ENCODE measurements around the gene ECSCR.

The ECSCR gene

GRCh38 chr5:139425497-139425896 is 37.0 kb downstream of the ECSCR start:
- H3K36me3 ChIP-seq (ENCODE audit: control insufficient read depth, insufficient read depth, low read length) = peaks cover 4% of the 10 kb centered on the region; the same call in 1 of the 2 replicates
- no CpG with 5 or more reads among the region's 5 CpGs for WGBS (ENCODE audit: insufficient coverage, insufficient read length)
- no peak overlapping the region for H3K4me3 ChIP-seq (ENCODE audit: low read length)
- no peaks in the 10 kb centered on the region for H3K9me3 ChIP-seq (ENCODE audit: control insufficient read depth, insufficient read depth, low read length)
- no peaks in the 10 kb centered on the region for H3K27me3 ChIP-seq (ENCODE audit: control insufficient read depth, insufficient read depth, low read length)
- no peaks in the 10 kb centered on the region for H3K4me1 ChIP-seq (ENCODE audit: control insufficient read depth, insufficient read depth, low read length)
- H3K27ac ChIP-seq (ENCODE audit: low read length) = no peak overlapping the region
- DNase-seq (ENCODE audit: low read depth, low spot score) = no peak

- Histone ChIP-seq H3K4me1 (ENCODE audit: control insufficient read depth, insufficient read depth, low read length) (no peaks in the 10 kb centered on the region), H3K4me3 (ENCODE audit: low read length) (no peak overlapping the region), H3K27ac (ENCODE audit: low read length) (no peak overlapping the region), H3K9me3 (ENCODE audit: control insufficient read depth, insufficient read depth, low read length) (no peaks in the 10 kb centered on the region), H3K36me3 (ENCODE audit: control insufficient read depth, insufficient read depth, low read length) (peaks cover 7% of the 10 kb centered on the region; the same call in 1 of the 2 replicates), H3K27me3 (ENCODE audit: control insufficient read depth, insufficient read depth, low read length) (no peaks in the 10 kb centered on the region)
- peak; percentile 41 for DNase-seq (ENCODE audit: low read depth, low spot score)
- no CpG with 5 or more reads among the region's 5 CpGs for WGBS (ENCODE audit: insufficient coverage, insufficient read length)
These were observed 40.1 kb downstream of the ECSCR start for GRCh38 chr5:139422307-139422893.

- Histone ChIP-seq H3K4me1 (ENCODE audit: control insufficient read depth, insufficient read depth, low read length) (no peaks in the 10 kb centered on the region), H3K27ac (ENCODE audit: low read length) (no peak overlapping the region), H3K4me3 (ENCODE audit: low read length) (no peak overlapping the region), H3K27me3 (ENCODE audit: control insufficient read depth, insufficient read depth, low read length) (no peaks in the 10 kb centered on the region), H3K36me3 (ENCODE audit: control insufficient read depth, insufficient read depth, low read length) (peaks cover 7% of the 10 kb centered on the region; the same call in 1 of the 2 replicates), H3K9me3 (ENCODE audit: control insufficient read depth, insufficient read depth, low read length) (no peaks in the 10 kb centered on the region)
- WGBS (ENCODE audit: insufficient coverage, insufficient read length) = no CpG with 5 or more reads among the region's 9 CpGs
- no peak for DNase-seq (ENCODE audit: low read depth, low spot score)
These were observed 43.0 kb downstream of the ECSCR start for GRCh38 chr5:139419226-139420192.

- no peaks in the 10 kb centered on the region for H3K27me3 ChIP-seq (ENCODE audit: control insufficient read depth, insufficient read depth, low read length)
- WGBS (ENCODE audit: insufficient coverage, insufficient read length) = no CpG with 5 or more reads among the region's 1 CpG
- peaks cover 4% of the 10 kb centered on the region; the same call in 1 of the 2 replicates for H3K36me3 ChIP-seq (ENCODE audit: control insufficient read depth, insufficient read depth, low read length)
- no peak for DNase-seq (ENCODE audit: low read depth, low spot score)
- H3K9me3 ChIP-seq (ENCODE audit: control insufficient read depth, insufficient read depth, low read length) = no peaks in the 10 kb centered on the region
- no peak overlapping the region for H3K27ac ChIP-seq (ENCODE audit: low read length)
- no peaks in the 10 kb centered on the region for H3K4me1 ChIP-seq (ENCODE audit: control insufficient read depth, insufficient read depth, low read length)
- H3K4me3 ChIP-seq (ENCODE audit: low read length) = no peak overlapping the region
These were observed 43.8 kb downstream of the ECSCR start for GRCh38 chr5:139418793-139419192.

GRCh38 chr5:139417214-139417613 is 45.3 kb downstream of the ECSCR start:
- no peaks in the 10 kb centered on the region for H3K27me3 ChIP-seq (ENCODE audit: control insufficient read depth, insufficient read depth, low read length)
- no CpG with 5 or more reads among the region's 4 CpGs for WGBS (ENCODE audit: insufficient coverage, insufficient read length)
- no peak overlapping the region for H3K4me3 ChIP-seq (ENCODE audit: low read length)
- no peak for DNase-seq (ENCODE audit: low read depth, low spot score)
- H3K36me3 ChIP-seq (ENCODE audit: control insufficient read depth, insufficient read depth, low read length) = peaks cover 3% of the 10 kb centered on the region; the same call in 1 of the 2 replicates
- H3K4me1 ChIP-seq (ENCODE audit: control insufficient read depth, insufficient read depth, low read length) = no peaks in the 10 kb centered on the region
- no peak overlapping the region for H3K27ac ChIP-seq (ENCODE audit: low read length)
- no peaks in the 10 kb centered on the region for H3K9me3 ChIP-seq (ENCODE audit: control insufficient read depth, insufficient read depth, low read length)

GRCh38 chr5:139416651-139417050 is 45.9 kb downstream of the ECSCR start:
- Histone ChIP-seq H3K27ac (ENCODE audit: low read length) (no peak overlapping the region), H3K9me3 (ENCODE audit: control insufficient read depth, insufficient read depth, low read length) (no peaks in the 10 kb centered on the region), H3K36me3 (ENCODE audit: control insufficient read depth, insufficient read depth, low read length) (peaks cover 3% of the 10 kb centered on the region; the same call in 1 of the 2 replicates), H3K27me3 (ENCODE audit: control insufficient read depth, insufficient read depth, low read length) (no peaks in the 10 kb centered on the region), H3K4me1 (ENCODE audit: control insufficient read depth, insufficient read depth, low read length) (no peaks in the 10 kb centered on the region), H3K4me3 (ENCODE audit: low read length) (no peak overlapping the region)
- no peak for DNase-seq (ENCODE audit: low read depth, low spot score)
- no CpG with 5 or more reads among the region's 9 CpGs for WGBS (ENCODE audit: insufficient coverage, insufficient read length)

- Histone ChIP-seq H3K9me3 (ENCODE audit: control insufficient read depth, insufficient read depth, low read length) (no peaks in the 10 kb centered on the region), H3K4me1 (ENCODE audit: control insufficient read depth, insufficient read depth, low read length) (no peaks in the 10 kb centered on the region)
These were observed 46.7 kb downstream of the ECSCR start for GRCh38 chr5:139415869-139416268.

GRCh38 chr5:139415221-139415861 is 47.2 kb downstream of the ECSCR start:
- H3K9me3 ChIP-seq (ENCODE audit: control insufficient read depth, insufficient read depth, low read length) = no peaks in the 10 kb centered on the region
- DNase-seq (ENCODE audit: low read depth, low spot score) = no peak
- H3K27ac ChIP-seq (ENCODE audit: low read length) = no peak overlapping the region
- WGBS (ENCODE audit: insufficient coverage, insufficient read length) = no CpG with 5 or more reads among the region's 8 CpGs
- no peak overlapping the region for H3K4me3 ChIP-seq (ENCODE audit: low read length)
- H3K27me3 ChIP-seq (ENCODE audit: control insufficient read depth, insufficient read depth, low read length) = no peaks in the 10 kb centered on the region
- H3K36me3 ChIP-seq (ENCODE audit: control insufficient read depth, insufficient read depth, low read length) = peaks cover 3% of the 10 kb centered on the region; the same call in 1 of the 2 replicates
- no peaks in the 10 kb centered on the region for H3K4me1 ChIP-seq (ENCODE audit: control insufficient read depth, insufficient read depth, low read length)

More at GRCh38 chr5:139415869-139416268, 46.7 kb downstream of the ECSCR start:
- H3K27me3 ChIP-seq (ENCODE audit: control insufficient read depth, insufficient read depth, low read length) = no peaks in the 10 kb centered on the region
- peaks cover 3% of the 10 kb centered on the region; the same call in 1 of the 2 replicates for H3K36me3 ChIP-seq (ENCODE audit: control insufficient read depth, insufficient read depth, low read length)
- no peak for DNase-seq (ENCODE audit: low read depth, low spot score)
- no peak overlapping the region for H3K4me3 ChIP-seq (ENCODE audit: low read length)
- no peak overlapping the region for H3K27ac ChIP-seq (ENCODE audit: low read length)

- no peak for DNase-seq (ENCODE audit: low read depth, low spot score)
- Histone ChIP-seq H3K9me3 (ENCODE audit: control insufficient read depth, insufficient read depth, low read length) (no peaks in the 10 kb centered on the region), H3K4me3 (ENCODE audit: low read length) (no peak overlapping the region), H3K27me3 (ENCODE audit: control insufficient read depth, insufficient read depth, low read length) (no peaks in the 10 kb centered on the region), H3K27ac (ENCODE audit: low read length) (no peak overlapping the region), H3K36me3 (ENCODE audit: control insufficient read depth, insufficient read depth, low read length) (peaks cover 3% of the 10 kb centered on the region; the same call in 1 of the 2 replicates), H3K4me1 (ENCODE audit: control insufficient read depth, insufficient read depth, low read length) (no peaks in the 10 kb centered on the region)
- no CpG with 5 or more reads among the region's 9 CpGs for WGBS (ENCODE audit: insufficient coverage, insufficient read length)
These were observed 47.9 kb downstream of the ECSCR start for GRCh38 chr5:139414581-139415130.

- no peak overlapping the region for H3K4me3 ChIP-seq (ENCODE audit: low read length)
- whole genome bisulfite sequencing (ENCODE audit: insufficient coverage, insufficient read length) = no CpG with 5 or more reads among the region's 6 CpGs
- DNase-seq (ENCODE audit: low read depth, low spot score) = no peak
- no peak overlapping the region for H3K27ac ChIP-seq (ENCODE audit: low read length)
- no peaks in the 10 kb centered on the region for H3K9me3 ChIP-seq (ENCODE audit: control insufficient read depth, insufficient read depth, low read length)
- H3K4me1 ChIP-seq (ENCODE audit: control insufficient read depth, insufficient read depth, low read length) = no peaks in the 10 kb centered on the region
- no peaks in the 10 kb centered on the region for H3K27me3 ChIP-seq (ENCODE audit: control insufficient read depth, insufficient read depth, low read length)
- peaks cover 3% of the 10 kb centered on the region; the same call in 1 of the 2 replicates for H3K36me3 ChIP-seq (ENCODE audit: control insufficient read depth, insufficient read depth, low read length)
These were observed 48.6 kb downstream of the ECSCR start for GRCh38 chr5:139413963-139414362.

Data from iPS DF 6.9 (cell line).